H9 (cell line): ENCODE data around the gene G3BP1. TPM values are rescaled to one million over a fixed set of nuclear protein-coding genes. Genes with fewer than 3 reads are reported as not detected.

ENCODE experiments used
- total RNA-seq: library from RNA; stranded (reverse); gene quantifications from 2 replicates; pipeline ENCODE4 v1.2.1, GENCODE V29; 2021

G3BP1 gene
- total RNA-seq, 1 experiment from 2014 or later, result 439 TPM

Other genes with a start within 250 kb of the G3BP1 start
- 0.15 and 0.18 TPM in 2 replicates for gene FAT2, start 180.6 kb upstream of the G3BP1 start, total RNA-seq
- gene SPARC, start 85.0 kb upstream of the G3BP1 start, total RNA-seq, result 320 and 323 TPM in 2 replicates
- gene ATOX1, start 13.3 kb upstream of the G3BP1 start, total RNA-seq, result 75.0 and 79.7 TPM in 2 replicates
- gene GLRA1, start 152.9 kb downstream of the G3BP1 start, total RNA-seq, result not detected in 2 replicates